CD4-positive, alpha-beta memory T cell (primary cell): ENCODE results near the gene PI3. TPM values are rescaled to one million over a fixed set of nuclear protein-coding genes. Genes with fewer than 3 reads are reported as not detected.

Source experiments
- CTCF ChIA-PET: fragments of 350-600 bp; sonication (Branson Sonifier 250); formaldehyde crosslinking; loops from one replicate; lab custom pipeline; 2021; ENCODE audit warnings: inconsistent platforms; ENCODE audit not compliant: partially characterized antibody; lab: Charles Lee
- POLR2A ChIA-PET: fragments of 350-600 bp; sonication (Branson Sonifier 250); formaldehyde crosslinking; loops from one replicate; lab custom pipeline; 2021; ENCODE audit not compliant: partially characterized antibody; lab: Charles Lee
- DNase-seq, 5 donors: peaks; one replicate each; pipeline versions ENCODE4 v3.0.0 to v3.0.0-alpha.2; 2020 to 2022; ENCODE audit warnings: mixed read lengths in 1 of 5
- H3K27ac ChIP-seq: one replicate; pipeline ENCODE4 v1.7.0; 2013; ENCODE audit warnings: low read depth, low read length
- H3K27me3 ChIP-seq: 2 replicates; pipeline ENCODE4 v1.7.0; 2013; ENCODE audit warnings: mild to moderate bottlenecking, low read length, moderate library complexity; ENCODE audit not compliant: insufficient read depth
- H3K36me3 ChIP-seq: 2 replicates; pipeline ENCODE4 v1.7.0; 2013; ENCODE audit warnings: mild to moderate bottlenecking, low read length, moderate library complexity; ENCODE audit not compliant: insufficient read depth
- H3K4me1 ChIP-seq: 2 replicates; pipeline ENCODE4 v1.7.0; 2013; ENCODE audit warnings: mild to moderate bottlenecking, low read length, moderate library complexity; ENCODE audit not compliant: insufficient read depth
- H3K4me3 ChIP-seq, 2 donors: one replicate each; pipeline ENCODE4 v1.7.0; 2013; ENCODE audit warnings: low read length in 2 of 2, mild to moderate bottlenecking in 1 of 2
- H3K9me3 ChIP-seq, 2 donors: one replicate each; pipeline ENCODE4 v1.7.0; 2013; ENCODE audit warnings: low read length in 2 of 2, control low read depth in 1 of 2; ENCODE audit not compliant: control insufficient read depth in 1 of 2
- H3K27ac Mint-ChIP-seq, 7 donors: one replicate each; pipeline ENCODE4 v1.8.0; 2020 to 2021; ENCODE audit warnings: mixed read lengths in 7 of 7, mild to moderate bottlenecking in 6 of 7, inconsistent platforms in 3 of 7, moderate library complexity in 3 of 7
- H3K27me3 Mint-ChIP-seq, 2 donors: one replicate each; pipeline ENCODE4 v1.8.0; 2020 to 2021; ENCODE audit warnings: mixed read lengths in 2 of 2
- H3K36me3 Mint-ChIP-seq, 2 donors: one replicate each; pipeline ENCODE4 v1.8.0; 2020 to 2021; ENCODE audit warnings: mixed read lengths in 2 of 2, inconsistent platforms in 1 of 2, mild to moderate bottlenecking in 1 of 2
- H3K4me1 Mint-ChIP-seq, 4 donors: one replicate each; pipeline ENCODE4 v1.8.0; 2020 to 2021; ENCODE audit warnings: mixed read lengths in 4 of 4, mild to moderate bottlenecking in 1 of 4
- H3K4me3 Mint-ChIP-seq, 8 donors: one replicate each; pipeline ENCODE4 v1.8.0; 2020 to 2021; ENCODE audit warnings: mixed read lengths in 8 of 8, mild to moderate bottlenecking in 7 of 8, moderate library complexity in 6 of 8, inconsistent platforms in 3 of 8
- H3K9me3 Mint-ChIP-seq, 8 donors: one replicate each; pipeline ENCODE4 v1.8.0; 2020 to 2021; ENCODE audit warnings: mixed read lengths in 8 of 8, mild to moderate bottlenecking in 5 of 8, inconsistent platforms in 3 of 8, moderate library complexity in 1 of 8
- intact Hi-C: fragments of 100-400 bp; cut with micrococcal nuclease; formaldehyde crosslinking; loops from one replicate; pipeline ENCODE4 v1.15.1; 2023
- polyA plus RNA-seq, 2 donors: library from polyadenylated mRNA; unstranded; fragments of 300-500 nt; fragmentation: Illumina TruSeq; gene quantifications; one replicate each; pipeline ENCODE4 v1.2.3, GENCODE V29; 2021
- total RNA-seq, 2 experiments: library from RNA; stranded (reverse); gene quantifications; one replicate each; pipeline ENCODE4 v1.2.3, GENCODE V29; 2021

Gene PI3
- total and polyA plus RNA-seq, 4 experiments from 2014 or later, result not detected

GRCh38 chr20:45187693-45188092 lies 13.0 kb downstream of the PI3 start:
- no peaks in the 10 kb centered on the region for H3K9me3 Mint-ChIP-seq
- no peak for DNase-seq
- H3K4me3 Mint-ChIP-seq, result no peak overlapping the region
- ChIA-PET POLR2A (interaction anchor here (0.6 kb wide), 1 partner anchor 22 kb away, joined by 3 read pairs; no protein-coding TSS in a partner anchor), CTCF (no interaction called here)
- intact Hi-C loops, result no loop called here
- Histone ChIP-seq H3K36me3 (no peaks in the 10 kb centered on the region), H3K9me3 (no peaks in the 10 kb centered on the region), H3K27me3 (no peaks in the 10 kb centered on the region), H3K27ac (no peak overlapping the region), H3K4me1 (no peaks in the 10 kb centered on the region), H3K4me3 (no peak overlapping the region)
- no peak overlapping the region for H3K27ac Mint-ChIP-seq
- H3K27me3 Mint-ChIP-seq, result peaks cover 5 to 6% of the 10 kb centered on the region in 2 donors
- no peaks in the 10 kb centered on the region for H3K4me1 Mint-ChIP-seq
- no peaks in the 10 kb centered on the region for H3K36me3 Mint-ChIP-seq

- Histone ChIP-seq H3K27ac (no peak overlapping the region), H3K9me3 (no peaks in the 10 kb centered on the region), H3K4me3 (no peak overlapping the region), H3K27me3 (no peaks in the 10 kb centered on the region), H3K4me1 (no peaks in the 10 kb centered on the region), H3K36me3 (no peaks in the 10 kb centered on the region)
- intact Hi-C loops, result no loop called here
- Mint-ChIP-seq H3K4me1 (no peaks in the 10 kb centered on the region), H3K9me3 (no peaks in the 10 kb centered on the region), H3K27me3 (peaks cover 6% of the 10 kb centered on the region in 2 donors), H3K4me3 (no peak overlapping the region), H3K27ac (no peak overlapping the region), H3K36me3 (no peaks in the 10 kb centered on the region)
- POLR2A ChIA-PET, result no interaction called here
- no peak for DNase-seq
- CTCF ChIA-PET, result no interaction called here
Measured at GRCh38 chr20:45189067-45189609, 14.4 kb downstream of the PI3 start.

GRCh38 chr20:45189861-45190260 lies 15.2 kb downstream of the PI3 start:
- no peaks in the 10 kb centered on the region for H3K36me3 Mint-ChIP-seq
- H3K27ac Mint-ChIP-seq, result no peak overlapping the region
- no peak overlapping the region for H3K4me3 Mint-ChIP-seq
- Histone ChIP-seq H3K4me1 (no peaks in the 10 kb centered on the region), H3K36me3 (no peaks in the 10 kb centered on the region), H3K4me3 (no peak overlapping the region), H3K9me3 (no peaks in the 10 kb centered on the region), H3K27me3 (no peaks in the 10 kb centered on the region), H3K27ac (no peak overlapping the region)
- ChIA-PET CTCF (no interaction called here), POLR2A (no interaction called here)
- H3K9me3 Mint-ChIP-seq, result peaks cover 0 to 2% (median 0%) of the 10 kb centered on the region in 8 donors
- peaks cover 4 to 7% of the 10 kb centered on the region in 2 donors for H3K27me3 Mint-ChIP-seq
- H3K4me1 Mint-ChIP-seq, result no peaks in the 10 kb centered on the region
- DNase-seq, result no peak
- intact Hi-C loops, result no loop called here

GRCh38 chr20:45191926-45192325 lies 17.2 kb downstream of the PI3 start:
- no peak overlapping the region for H3K27ac Mint-ChIP-seq
- POLR2A ChIA-PET, result no interaction called here
- no peaks in the 10 kb centered on the region for H3K4me1 Mint-ChIP-seq
- peaks cover 0 to 7% (median 0%) of the 10 kb centered on the region in 8 donors for H3K9me3 Mint-ChIP-seq
- Histone ChIP-seq H3K27me3 (no peaks in the 10 kb centered on the region), H3K36me3 (no peaks in the 10 kb centered on the region), H3K4me3 (no peak overlapping the region), H3K4me1 (no peaks in the 10 kb centered on the region), H3K9me3 (no peaks in the 10 kb centered on the region), H3K27ac (no peak overlapping the region)
- CTCF ChIA-PET, result no interaction called here
- peaks cover 6 to 9% of the 10 kb centered on the region in 2 donors for H3K27me3 Mint-ChIP-seq
- intact Hi-C loops, result no loop called here
- DNase-seq, result no peak
- no peak overlapping the region for H3K4me3 Mint-ChIP-seq
- no peaks in the 10 kb centered on the region for H3K36me3 Mint-ChIP-seq

- Mint-ChIP-seq H3K27ac (no peak overlapping the region), H3K27me3 (peaks cover 12% of the 10 kb centered on the region in 2 donors), H3K4me3 (no peak overlapping the region), H3K9me3 (peaks cover 0 to 7% (median 0%) of the 10 kb centered on the region in 8 donors), H3K4me1 (no peaks in the 10 kb centered on the region), H3K36me3 (no peaks in the 10 kb centered on the region)
- Histone ChIP-seq H3K27me3 (no peaks in the 10 kb centered on the region), H3K9me3 (no peaks in the 10 kb centered on the region), H3K36me3 (no peaks in the 10 kb centered on the region), H3K4me1 (no peaks in the 10 kb centered on the region), H3K4me3 (no peak overlapping the region), H3K27ac (no peak overlapping the region)
- ChIA-PET CTCF (interaction anchor here (1.1 kb wide), 1 partner anchor 101 kb away, joined by 3 read pairs; no protein-coding TSS in a partner anchor), POLR2A (no interaction called here)
- intact Hi-C loops, result no loop called here
- DNase-seq, result no peak
Measured at GRCh38 chr20:45193331-45193730, 18.6 kb downstream of the PI3 start.

GRCh38 chr20:45206725-45207124 lies 32.0 kb downstream of the PI3 start, which contains the start of gene SEMG1:
Gene SEMG1 (plus strand): TSS chr20:45207033. CDS start chr20:45207054, 21 bp downstream.
- no peak within 1 kb of the TSS for H3K4me3 Mint-ChIP-seq
- H3K27me3 Mint-ChIP-seq, result peaks cover 29 to 32% of the 10 kb centered on the region in 2 donors
- H3K9me3 ChIP-seq, result no peaks in the 10 kb centered on the region
- ChIA-PET CTCF (no interaction called here), POLR2A (no interaction called here)
- no peak within 1 kb of the TSS for H3K27ac Mint-ChIP-seq
- H3K4me1 ChIP-seq, result no peaks in the 10 kb centered on the region
- no peaks in the 10 kb centered on the region for H3K36me3 Mint-ChIP-seq
- DNase-seq, result no peak
- H3K4me3 ChIP-seq, result no peak within 1 kb of the TSS
- H3K27me3 ChIP-seq, result peaks cover 8% of the 10 kb centered on the region
- no peak within 1 kb of the TSS for H3K27ac ChIP-seq
- H3K36me3 ChIP-seq, result no peaks in the 10 kb centered on the region
- intact Hi-C loops, result no loop called here
- H3K9me3 Mint-ChIP-seq, result peaks cover 2 to 12% (median 9%) of the 10 kb centered on the region in 8 donors
- H3K4me1 Mint-ChIP-seq, result no peaks in the 10 kb centered on the region

GRCh38 chr20:45209924-45210323 lies 35.2 kb downstream of the PI3 start:
- Mint-ChIP-seq H3K27me3 (peaks cover 28 to 32% of the 10 kb centered on the region in 2 donors), H3K4me3 (no peak overlapping the region), H3K9me3 (peaks cover 0 to 3% (median 0%) of the 10 kb centered on the region in 8 donors), H3K36me3 (no peaks in the 10 kb centered on the region), H3K4me1 (no peaks in the 10 kb centered on the region), H3K27ac (no peak overlapping the region)
- intact Hi-C loops, result no loop called here
- no peak overlapping the region for H3K4me3 ChIP-seq
- no peaks in the 10 kb centered on the region for H3K9me3 ChIP-seq
- H3K27ac ChIP-seq, result no peak overlapping the region
- H3K27me3 ChIP-seq, result peaks cover 4% of the 10 kb centered on the region
- ChIA-PET CTCF (no interaction called here), POLR2A (interaction anchor here (0.7 kb wide), 1 partner anchor 22 kb away, joined by 3 read pairs; no protein-coding TSS in a partner anchor)
- no peaks in the 10 kb centered on the region for H3K4me1 ChIP-seq
- DNase-seq, result no peak
- no peaks in the 10 kb centered on the region for H3K36me3 ChIP-seq
